Gastrocnemius medialis (tissue), 4 donors: ENCODE results near the gene ASTN2.

Source experiments
- POLR2A ChIP-seq, 2 donors: fragments of 450-650 bp; IDR thresholded peaks; one replicate each; pipeline ENCODE4 v1.6.1; 2017; ENCODE audit warnings: antibody characterized with exemption in 2 of 2, mild to moderate bottlenecking in 2 of 2, moderate library complexity in 2 of 2
- TF ChIP-seq, protein P1 (sequence below), 5 experiments: fragments of 450-650 bp in 3 of 5; fragments of 200-600 bp in 2 of 5; sonication (generic) in 2 of 5; IDR thresholded peaks in 4 of 5; conservative IDR thresholded peaks in 1 of 5; 1 replicate in 4 of 5; 2 replicates in 1 of 5; pipeline ENCODE4 v1.5.1; 2016 to 2019; ENCODE audit warnings: antibody characterized with exemption in 5 of 5, mild to moderate bottlenecking in 3 of 5, moderate library complexity in 3 of 5

DNA sequence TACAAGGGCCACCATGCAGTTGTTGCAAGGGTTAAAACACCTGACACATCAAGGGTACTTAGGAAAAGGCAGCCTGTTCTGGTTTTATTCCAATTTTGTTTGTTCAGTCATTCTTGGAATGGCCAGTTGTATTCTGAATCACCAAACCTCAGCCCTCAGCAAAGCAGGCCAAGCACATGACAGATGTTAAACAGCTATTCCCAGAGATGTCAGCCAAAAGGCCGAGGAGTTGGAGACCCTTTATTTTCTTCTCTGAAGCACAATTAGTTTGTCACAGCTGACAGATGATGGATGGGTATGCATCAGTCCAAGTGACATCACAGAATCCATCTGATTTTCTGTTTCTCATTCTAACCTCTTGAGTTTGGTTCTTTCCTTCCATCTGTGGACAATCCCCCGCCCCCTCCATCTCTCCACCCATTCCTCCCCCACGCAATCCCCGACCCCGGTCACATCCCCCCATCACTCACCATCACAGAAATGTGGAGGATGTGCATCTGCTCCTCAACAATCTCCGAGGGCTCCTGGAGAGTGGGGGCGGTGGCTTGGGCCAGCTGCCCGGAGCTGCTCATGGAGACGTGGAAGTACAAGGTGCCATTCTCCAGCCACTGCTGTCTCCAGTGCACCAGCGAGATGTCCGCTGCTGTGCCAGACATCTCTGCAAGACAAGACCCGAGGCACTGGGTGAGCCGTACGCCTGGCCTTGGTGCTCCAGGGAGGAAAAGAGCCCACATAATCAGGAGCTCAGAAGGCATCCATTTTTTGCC lies 123.8 kb downstream of the ASTN2 start:
- TF ChIP-seq, protein P1, sequence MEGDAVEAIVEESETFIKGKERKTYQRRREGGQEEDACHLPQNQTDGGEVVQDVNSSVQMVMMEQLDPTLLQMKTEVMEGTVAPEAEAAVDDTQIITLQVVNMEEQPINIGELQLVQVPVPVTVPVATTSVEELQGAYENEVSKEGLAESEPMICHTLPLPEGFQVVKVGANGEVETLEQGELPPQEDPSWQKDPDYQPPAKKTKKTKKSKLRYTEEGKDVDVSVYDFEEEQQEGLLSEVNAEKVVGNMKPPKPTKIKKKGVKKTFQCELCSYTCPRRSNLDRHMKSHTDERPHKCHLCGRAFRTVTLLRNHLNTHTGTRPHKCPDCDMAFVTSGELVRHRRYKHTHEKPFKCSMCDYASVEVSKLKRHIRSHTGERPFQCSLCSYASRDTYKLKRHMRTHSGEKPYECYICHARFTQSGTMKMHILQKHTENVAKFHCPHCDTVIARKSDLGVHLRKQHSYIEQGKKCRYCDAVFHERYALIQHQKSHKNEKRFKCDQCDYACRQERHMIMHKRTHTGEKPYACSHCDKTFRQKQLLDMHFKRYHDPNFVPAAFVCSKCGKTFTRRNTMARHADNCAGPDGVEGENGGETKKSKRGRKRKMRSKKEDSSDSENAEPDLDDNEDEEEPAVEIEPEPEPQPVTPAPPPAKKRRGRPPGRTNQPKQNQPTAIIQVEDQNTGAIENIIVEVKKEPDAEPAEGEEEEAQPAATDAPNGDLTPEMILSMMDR (IDR thresholded peaks at IDR 0.05 in 4 of 5, conservative IDR thresholded peaks at IDR 0.05 in 1 of 5): no peak
- TF ChIP-seq POLR2A (IDR thresholded peaks at IDR 0.05): no peak
